Activated T-cell treated with anti-CD3 and anti-CD28 coated beads, Interleukin-2, amount 50 U/mL, for 1 hour (primary cell): ENCODE data around the gene PIP5K1A.

Experiments used
- DNase-seq: peaks from one replicate; pipeline ENCODE4 v3.0.0-alpha.2; 2020

PIP5K1A gene

GRCh38 chr1:151290709-151291303, 92.5 kb downstream of the PIP5K1A start:
- DNase-seq, result no peak

- DNase-seq, result no peak
These were observed 94.1 kb downstream of the PIP5K1A start for GRCh38 chr1:151292207-151293030.

GRCh38 chr1:151293093-151293492, 94.7 kb downstream of the PIP5K1A start:
- DNase-seq, result no peak

GRCh38 chr1:151294742-151295462, 96.5 kb downstream of the PIP5K1A start:
- no peak for DNase-seq
